ENCODE results near the gene IL1R2.

The IL1R2 gene

GRCh38 chr2:101975171-101975870 is 16.4 kb upstream of the IL1R2 start:
- no peak for DNase-seq (ENCODE audit: low read depth)

- no peak for DNase-seq (ENCODE audit: low read depth)
Measured at GRCh38 chr2:101976891-101977290, 14.9 kb upstream of the IL1R2 start.

- no peak for DNase-seq (ENCODE audit: low read depth)
Measured at GRCh38 chr2:101980368-101980767, 11.4 kb upstream of the IL1R2 start.

GRCh38 chr2:101981066-101981465 is 10.7 kb upstream of the IL1R2 start:
- no peak for DNase-seq (ENCODE audit: low read depth)

GRCh38 chr2:101981504-101981903 is 10.3 kb upstream of the IL1R2 start:
- DNase-seq (ENCODE audit: low read depth): no peak

- DNase-seq (ENCODE audit: low read depth): no peak
Measured at GRCh38 chr2:101982495-101983029, 9.2 kb upstream of the IL1R2 start.

GRCh38 chr2:101983486-101983885 is 8.3 kb upstream of the IL1R2 start:
- DNase-seq (ENCODE audit: low read depth): peak; percentile 66

- DNase-seq (ENCODE audit: low read depth): peak; percentile 12
Measured at GRCh38 chr2:101983928-101984327, 7.8 kb upstream of the IL1R2 start.

- DNase-seq (ENCODE audit: low read depth): no peak
Measured at GRCh38 chr2:101984656-101985055, 7.1 kb upstream of the IL1R2 start.

GRCh38 chr2:101985101-101985792 is 6.5 kb upstream of the IL1R2 start:
- no peak for DNase-seq (ENCODE audit: low read depth)

GRCh38 chr2:101985793-101986164 is 6.0 kb upstream of the IL1R2 start:
- DNase-seq (ENCODE audit: low read depth): no peak

- DNase-seq (ENCODE audit: low read depth): no peak
Measured at GRCh38 chr2:101986376-101986775, 5.4 kb upstream of the IL1R2 start.

- DNase-seq (ENCODE audit: low read depth): no peak
Measured at GRCh38 chr2:101986804-101987740, 4.7 kb upstream of the IL1R2 start.

- DNase-seq (ENCODE audit: low read depth): no peak
Measured at GRCh38 chr2:101987832-101988231, 3.9 kb upstream of the IL1R2 start.

- DNase-seq (ENCODE audit: low read depth): no peak
Measured at GRCh38 chr2:101988541-101988940, 3.2 kb upstream of the IL1R2 start.

- no peak for DNase-seq (ENCODE audit: low read depth)
Measured at GRCh38 chr2:101989740-101990460, 1.9 kb upstream of the IL1R2 start.

- peak; percentile 29 for DNase-seq (ENCODE audit: low read depth)
Measured at GRCh38 chr2:101993772-101994171, 2.0 kb downstream of the IL1R2 start.

- DNase-seq (ENCODE audit: low read depth): no peak
Measured at GRCh38 chr2:101995019-101995418, 3.3 kb downstream of the IL1R2 start.

- DNase-seq (ENCODE audit: low read depth): no peak
Measured at GRCh38 chr2:101995804-101996203, 4.0 kb downstream of the IL1R2 start.

- DNase-seq (ENCODE audit: low read depth): no peak
Measured at GRCh38 chr2:101998556-101998895, 6.8 kb downstream of the IL1R2 start.

- DNase-seq (ENCODE audit: low read depth): no peak
Measured at GRCh38 chr2:101998896-101999789, 7.4 kb downstream of the IL1R2 start.

Measured in fibroblast of gingiva (primary cell).